K562 (cell line): ENCODE results near the gene GLYATL3. TPM values are rescaled to one million over a fixed set of nuclear protein-coding genes. Genes with fewer than 3 reads are reported as not detected.

Source experiments
- ARID2 ChIP-seq: fragments of 450-650 bp; IDR thresholded peaks from 2 replicates; pipeline ENCODE4 v1.6.1; 2017; ENCODE audit warnings: antibody characterized with exemption, mild to moderate bottlenecking
- CBFB ChIP-seq: sonication (generic); formaldehyde crosslinking; IDR thresholded peaks from 2 replicates; pipeline ENCODE4 v1.4.0; 2020; ENCODE audit warnings: mild to moderate bottlenecking, missing genetic modification reagents
- CXXC5 ChIP-seq: fragments of 250-450 bp; sonication (Bioruptor Pico); IDR thresholded peaks from 2 replicates; pipeline ENCODE4 v1.8.0; 2022; ENCODE audit warnings: inconsistent platforms, mild to moderate bottlenecking, moderate library complexity
- EHMT2 ChIP-seq: fragments of 450-650 bp; IDR thresholded peaks from 2 replicates; pipeline ENCODE4 v1.6.1; 2018; ENCODE audit warnings: antibody characterized with exemption
- ELF1 ChIP-seq: fragments of 200-800 bp; sonication (Bioruptor generic); IDR thresholded peaks from 2 replicates; pipeline ENCODE4 v1.6.1; 2016; ENCODE audit warnings: missing genetic modification characterization, missing compliant biosample characterization
- KLF1 ChIP-seq: fragments of 450-650 bp; IDR thresholded peaks from 2 replicates; pipeline ENCODE4 v1.6.1; 2016; ENCODE audit warnings: missing genetic modification characterization, missing compliant biosample characterization
- MTA3 ChIP-seq: fragments of 450-650 bp; formaldehyde crosslinking; IDR thresholded peaks from 2 replicates; pipeline ENCODE4 v1.6.1; 2017; ENCODE audit warnings: mild to moderate bottlenecking, borderline replicate concordance
- MYBL2 ChIP-seq, 2 experiments: fragments of 450-650 bp in 1 of 2; sonication (generic) in 1 of 2; formaldehyde crosslinking in 1 of 2; IDR thresholded peaks; 2 replicates each; pipeline versions ENCODE4 v1.6.1 to v1.8.1; 2017 to 2022; ENCODE audit warnings: borderline replicate concordance in 1 of 2, inconsistent platforms in 1 of 2, low read depth in 1 of 2, mild to moderate bottlenecking in 1 of 2, missing genetic modification reagents in 1 of 2, moderate library complexity in 1 of 2
- MYC ChIP-seq, 2 experiments: fragments of 250-450 bp in 1 of 2; sonication (Bioruptor Pico) in 1 of 2; IDR thresholded peaks; 2 replicates each; pipeline versions ENCODE4 v1.5.1 to v1.6.1; 2012 to 2021; ENCODE audit warnings: low read depth in 2 of 2, borderline replicate concordance in 1 of 2, improper control_type of control experiment in 1 of 2, low read length in 1 of 2, mild to moderate bottlenecking in 1 of 2, moderate library complexity in 1 of 2
- NCOA4 ChIP-seq: fragments of 450-650 bp; IDR thresholded peaks from 2 replicates; pipeline ENCODE4 v1.6.1; 2018; ENCODE audit warnings: mild to moderate bottlenecking; ENCODE audit not compliant: partially characterized antibody
- NFATC3 ChIP-seq: fragments of 450-650 bp; IDR thresholded peaks from 2 replicates; pipeline ENCODE4 v1.6.1; 2017; ENCODE audit warnings: mild to moderate bottlenecking
- NRF1 ChIP-seq, 2 experiments: fragments of 450-650 bp; IDR thresholded peaks in 1 of 2; conservative IDR thresholded peaks in 1 of 2; 2 replicates each; pipeline ENCODE4 v1.6.1; 2014; ENCODE audit warnings: mild to moderate bottlenecking in 2 of 2
- SETDB1 ChIP-seq: IDR thresholded peaks from one replicate; pipeline ENCODE4 v1.6.1; 2012; ENCODE audit warnings: low read length, control low read depth, inconsistent platforms
- SIX5 ChIP-seq, 2 experiments: IDR thresholded peaks; 2 replicates each; pipeline ENCODE4 v1.6.1; 2011; ENCODE audit warnings: low read length in 2 of 2, borderline replicate concordance in 1 of 2, low read depth in 1 of 2, mild to moderate bottlenecking in 1 of 2, moderate library complexity in 1 of 2; ENCODE audit not compliant: insufficient read depth in 1 of 2
- TBL1XR1 ChIP-seq, 2 experiments: IDR thresholded peaks; 2 replicates each; pipeline ENCODE4 v1.6.1; 2012; ENCODE audit warnings: improper control_type of control experiment in 2 of 2, low read length in 2 of 2, mild to moderate bottlenecking in 1 of 2
- ZKSCAN3 ChIP-seq: fragments of 250-450 bp; sonication (Bioruptor Pico); IDR thresholded peaks from 2 replicates; pipeline ENCODE4 v1.4.0; 2020
- ZNF431 ChIP-seq: sonication (generic); formaldehyde crosslinking; IDR thresholded peaks from 2 replicates; pipeline ENCODE4 v1.8.0; 2022; ENCODE audit warnings: mild to moderate bottlenecking, missing genetic modification reagents
- ZNF766 ChIP-seq: fragments of 200-800 bp; sonication (Bioruptor generic); conservative IDR thresholded peaks from 2 replicates; pipeline ENCODE4 v1.6.1; 2016; ENCODE audit warnings: missing genetic modification characterization, missing compliant biosample characterization
- polyA plus RNA-seq, 8 experiments: library from polyadenylated mRNA; depleted of rRNA in 4 of 8; stranded (reverse) in 5 of 8; unstranded in 3 of 8; fragments of >200 nt; fragmentation: Nextera tagmentation in 2 of 8; fragmentation: Illumina TruSeq in 1 of 8; extraction: Ambion mirVana in 2 of 8; extraction: Trizol in 1 of 8; gene quantifications; 2 replicates each; pipeline versions ENCODE4 v1.2.1 to v1.2.3, GENCODE V29; 2011 to 2014; ENCODE audit warnings: inconsistent platforms in 1 of 8, missing spikeins in 1 of 8
- total RNA-seq, 7 experiments: library from RNA; depleted of rRNA in 6 of 7; stranded (reverse); fragments of >200 nt in 6 of 7; fragmentation: Illumina TruSeq in 2 of 7; extraction: Trizol in 2 of 7; gene quantifications; 2 replicates each; pipeline versions ENCODE4 v1.2.1 to v1.2.3, GENCODE V29; 2011 to 2021; ENCODE audit warnings: low replicate concordance in 1 of 7
- TF ChIP-seq, protein P1 (sequence below): sonication (generic); formaldehyde crosslinking; IDR thresholded peaks from 2 replicates; pipeline ENCODE4 v1.8.0; 2022; ENCODE audit warnings: mild to moderate bottlenecking, missing genetic modification reagents
- TF ChIP-seq, protein P2 (sequence below): fragments of 200-800 bp; sonication (Bioruptor generic); IDR thresholded peaks from 2 replicates; pipeline ENCODE4 v1.6.1; 2017; ENCODE audit warnings: missing genetic modification characterization, missing compliant biosample characterization
- TF ChIP-seq, protein P3 (sequence below): fragments of 250-450 bp; sonication (Bioruptor Pico); IDR thresholded peaks from 2 replicates; pipeline ENCODE4 v1.9.0; 2021; ENCODE audit warnings: mild to moderate bottlenecking

The GLYATL3 gene
- total and polyA plus RNA-seq, 9 of the 15 experiments (the other 6 are each of a cell fraction or from before 2014, with no cell fraction given), result not detected

DNA sequence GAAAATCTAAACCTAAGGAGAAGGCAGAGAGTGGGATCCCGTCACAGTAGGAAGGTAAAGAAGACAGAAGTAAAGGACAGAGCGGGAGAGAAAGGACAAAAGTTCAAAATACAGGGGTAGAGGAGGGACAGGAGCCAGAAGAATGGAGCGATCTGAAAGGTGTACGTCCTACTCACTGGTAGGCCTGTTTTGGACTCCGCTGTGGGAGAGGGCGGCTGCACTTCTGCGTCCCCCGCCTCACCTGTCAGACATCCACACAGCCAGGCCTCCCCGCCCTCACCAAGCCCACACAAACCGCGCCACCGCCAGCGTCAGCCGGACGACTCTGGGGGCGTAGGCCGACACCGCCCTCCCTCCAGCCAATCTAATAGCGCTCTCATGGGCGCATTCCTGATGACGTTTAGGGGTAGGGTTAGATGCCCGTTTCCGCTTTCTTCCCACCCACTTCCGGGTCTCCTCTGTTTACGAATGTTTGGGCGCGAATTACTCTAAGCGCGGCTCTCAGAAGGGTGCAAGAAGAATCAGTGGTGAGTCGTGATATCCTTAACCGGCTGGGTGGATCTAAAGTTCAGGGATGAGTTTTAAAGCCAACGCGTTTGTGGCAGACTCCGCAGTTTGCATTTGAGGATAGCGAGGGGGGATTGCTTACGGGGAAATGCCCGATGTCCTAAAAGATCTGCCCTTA lies 36.7 kb upstream of the GLYATL3 start, which contains the start of the genes CENPQ and MMUT (continued):
- TF ChIP-seq EHMT2 (no peak), ELF1 (tag) (peak; percentile 99), MYC (IDR thresholded peaks at IDR 0.05; ENCODE audit: low read depth, low read length) (peak; percentile 66; the same call in 1 of the 2 replicates), MYC (CRISPR knock-in tag; IDR thresholded peaks at IDR 0.05; ENCODE audit: borderline replicate concordance, low read depth) (no peak), MTA3 (0 out of 2 replicates have a peak, but pooled peaks have one; percentile 75), NRF1 (conservative IDR thresholded peaks at IDR 0.05 in 1 of 2, IDR thresholded peaks at IDR 0.05 in 1 of 2) (peak; percentile 59 to 75), CBFB (no peak), SIX5 (IDR thresholded peaks at IDR 0.05; ENCODE audit: borderline replicate concordance in 1 of 2, insufficient read depth in 1 of 2, low read depth in 1 of 2, low read length in 2 of 2) (peak; percentile 25 to 47; a peak in 2 of 4 replicates), NCOA4 (no peak), CXXC5 (CRISPR knock-in tag) (peak; percentile 91), SETDB1 (no peak), ARID2 (0 out of 2 replicates have a peak, but pooled peaks have one; percentile 16), NFATC3 (0 out of 2 replicates have a peak, but pooled peaks have one; percentile 25), MYBL2 (IDR thresholded peaks at IDR 0.05; ENCODE audit: low read depth) (peak; percentile 61), MYBL2 (CRISPR knock-in tag; IDR thresholded peaks at IDR 0.05; ENCODE audit: borderline replicate concordance) (no peak), KLF1 (tag) (peak; percentile 84; the same call in 1 of the 2 replicates), ZNF431 (CRISPR knock-in tag) (0 out of 2 replicates have a peak, but pooled peaks have one; percentile 46), TBL1XR1 (IDR thresholded peaks at IDR 0.05; ENCODE audit: low read length in 2 of 2) (peak in 1 of 2 experiments; percentile 97; a peak in 2 of 4 replicates), ZNF766 (CRISPR knock-in tag) (0 out of 2 replicates have a peak, but pooled peaks have one; percentile 48), ZKSCAN3 (CRISPR knock-in tag) (no peak)
- TF ChIP-seq, protein P1, sequence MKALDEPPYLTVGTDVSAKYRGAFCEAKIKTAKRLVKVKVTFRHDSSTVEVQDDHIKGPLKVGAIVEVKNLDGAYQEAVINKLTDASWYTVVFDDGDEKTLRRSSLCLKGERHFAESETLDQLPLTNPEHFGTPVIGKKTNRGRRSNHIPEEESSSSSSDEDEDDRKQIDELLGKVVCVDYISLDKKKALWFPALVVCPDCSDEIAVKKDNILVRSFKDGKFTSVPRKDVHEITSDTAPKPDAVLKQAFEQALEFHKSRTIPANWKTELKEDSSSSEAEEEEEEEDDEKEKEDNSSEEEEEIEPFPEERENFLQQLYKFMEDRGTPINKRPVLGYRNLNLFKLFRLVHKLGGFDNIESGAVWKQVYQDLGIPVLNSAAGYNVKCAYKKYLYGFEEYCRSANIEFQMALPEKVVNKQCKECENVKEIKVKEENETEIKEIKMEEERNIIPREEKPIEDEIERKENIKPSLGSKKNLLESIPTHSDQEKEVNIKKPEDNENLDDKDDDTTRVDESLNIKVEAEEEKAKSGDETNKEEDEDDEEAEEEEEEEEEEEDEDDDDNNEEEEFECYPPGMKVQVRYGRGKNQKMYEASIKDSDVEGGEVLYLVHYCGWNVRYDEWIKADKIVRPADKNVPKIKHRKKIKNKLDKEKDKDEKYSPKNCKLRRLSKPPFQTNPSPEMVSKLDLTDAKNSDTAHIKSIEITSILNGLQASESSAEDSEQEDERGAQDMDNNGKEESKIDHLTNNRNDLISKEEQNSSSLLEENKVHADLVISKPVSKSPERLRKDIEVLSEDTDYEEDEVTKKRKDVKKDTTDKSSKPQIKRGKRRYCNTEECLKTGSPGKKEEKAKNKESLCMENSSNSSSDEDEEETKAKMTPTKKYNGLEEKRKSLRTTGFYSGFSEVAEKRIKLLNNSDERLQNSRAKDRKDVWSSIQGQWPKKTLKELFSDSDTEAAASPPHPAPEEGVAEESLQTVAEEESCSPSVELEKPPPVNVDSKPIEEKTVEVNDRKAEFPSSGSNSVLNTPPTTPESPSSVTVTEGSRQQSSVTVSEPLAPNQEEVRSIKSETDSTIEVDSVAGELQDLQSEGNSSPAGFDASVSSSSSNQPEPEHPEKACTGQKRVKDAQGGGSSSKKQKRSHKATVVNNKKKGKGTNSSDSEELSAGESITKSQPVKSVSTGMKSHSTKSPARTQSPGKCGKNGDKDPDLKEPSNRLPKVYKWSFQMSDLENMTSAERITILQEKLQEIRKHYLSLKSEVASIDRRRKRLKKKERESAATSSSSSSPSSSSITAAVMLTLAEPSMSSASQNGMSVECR, result peak; percentile 93
- TF ChIP-seq, protein P2, sequence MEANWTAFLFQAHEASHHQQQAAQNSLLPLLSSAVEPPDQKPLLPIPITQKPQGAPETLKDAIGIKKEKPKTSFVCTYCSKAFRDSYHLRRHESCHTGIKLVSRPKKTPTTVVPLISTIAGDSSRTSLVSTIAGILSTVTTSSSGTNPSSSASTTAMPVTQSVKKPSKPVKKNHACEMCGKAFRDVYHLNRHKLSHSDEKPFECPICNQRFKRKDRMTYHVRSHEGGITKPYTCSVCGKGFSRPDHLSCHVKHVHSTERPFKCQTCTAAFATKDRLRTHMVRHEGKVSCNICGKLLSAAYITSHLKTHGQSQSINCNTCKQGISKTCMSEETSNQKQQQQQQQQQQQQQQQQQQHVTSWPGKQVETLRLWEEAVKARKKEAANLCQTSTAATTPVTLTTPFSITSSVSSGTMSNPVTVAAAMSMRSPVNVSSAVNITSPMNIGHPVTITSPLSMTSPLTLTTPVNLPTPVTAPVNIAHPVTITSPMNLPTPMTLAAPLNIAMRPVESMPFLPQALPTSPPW (CRISPR knock-in tag), result peak; percentile 84
- TF ChIP-seq, protein P3, sequence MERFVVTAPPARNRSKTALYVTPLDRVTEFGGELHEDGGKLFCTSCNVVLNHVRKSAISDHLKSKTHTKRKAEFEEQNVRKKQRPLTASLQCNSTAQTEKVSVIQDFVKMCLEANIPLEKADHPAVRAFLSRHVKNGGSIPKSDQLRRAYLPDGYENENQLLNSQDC (CRISPR knock-in tag), result no peak
